Left ventricle myocardium inferior (tissue), 1 donor: Measurements from ENCODE around the gene CHIA. TPM values are rescaled to one million over a fixed set of nuclear protein-coding genes. Genes with fewer than 3 reads are reported as not detected.

Experiments
- DNase-seq: peaks from one replicate; pipeline ENCODE4 v3.0.0-alpha.2; 2020
- H3K27ac ChIP-seq: fragments of 200-600 bp; replicated peaks from 2 replicates; pipeline ENCODE4 v1.8.0; 2021
- H3K27me3 ChIP-seq: fragments of 200-600 bp; 2 replicates; pipeline ENCODE4 v1.8.0; 2021; ENCODE audit warnings: low read depth
- H3K36me3 ChIP-seq: fragments of 200-600 bp; 2 replicates; pipeline ENCODE4 v1.8.0; 2021
- H3K4me1 ChIP-seq: fragments of 200-600 bp; 2 replicates; pipeline ENCODE4 v1.8.0; 2021
- H3K4me3 ChIP-seq: fragments of 200-600 bp; 2 replicates; pipeline ENCODE4 v1.8.0; 2021; ENCODE audit warnings: mild to moderate bottlenecking, moderate library complexity
- H3K9me3 ChIP-seq: fragments of 200-600 bp; replicated peaks from 2 replicates; pipeline ENCODE4 v1.8.0; 2021
- CTCF ChIP-seq: fragments of 200-600 bp; IDR thresholded peaks from 2 replicates; pipeline ENCODE4 v1.8.0; 2021; ENCODE audit warnings: antibody characterized with exemption, mild to moderate bottlenecking, borderline replicate concordance
- intact Hi-C: fragments of 100-400 bp; cut with micrococcal nuclease; formaldehyde crosslinking; loops from one replicate; pipeline ENCODE4 v1.11.0; 2022
- total RNA-seq: library from RNA; stranded (reverse); fragmentation: NEBNext Ultra II Directional; extraction: Animal tissue kit (Norgen Biotek cat#: 25700); gene quantifications from one replicate; pipeline ENCODE4 v1.2.1, GENCODE V29; 2021
- donor health status: DM: no; HTN: yes; CAD: no; lungs with severe emphysema.

Gene CHIA
- total RNA-seq, 1 donor from 2014 or later = not detected

GRCh38 chr1:111283838-111284237 lies 6.8 kb upstream of the CHIA start:
- Histone ChIP-seq H3K9me3 (no peaks in the 10 kb centered on the region), H3K27ac (no peak overlapping the region), H3K4me3 (no peak overlapping the region), H3K27me3 (no peaks in the 10 kb centered on the region), H3K36me3 (no peaks in the 10 kb centered on the region), H3K4me1 (no peaks in the 10 kb centered on the region)
- intact Hi-C loops = no loop called here
- TF ChIP-seq CTCF = no peak
- DNase-seq = no peak

GRCh38 chr1:111285879-111286278 lies 4.8 kb upstream of the CHIA start:
- H3K4me1 ChIP-seq = peaks cover 7% of the 10 kb centered on the region
- H3K36me3 ChIP-seq = no peaks in the 10 kb centered on the region
- no peak overlapping the region for H3K4me3 ChIP-seq
- TF ChIP-seq CTCF = no peak
- H3K27me3 ChIP-seq = no peaks in the 10 kb centered on the region
- no peak for DNase-seq
- H3K9me3 ChIP-seq = no peaks in the 10 kb centered on the region
- H3K27ac ChIP-seq = no peak overlapping the region
- intact Hi-C loops = no loop called here

- intact Hi-C loops = no loop called here
- Histone ChIP-seq H3K4me3 (no peak overlapping the region), H3K9me3 (no peaks in the 10 kb centered on the region), H3K27ac (no peak overlapping the region), H3K36me3 (no peaks in the 10 kb centered on the region), H3K4me1 (peaks cover 7% of the 10 kb centered on the region), H3K27me3 (no peaks in the 10 kb centered on the region)
- no peak for DNase-seq
- no peak for TF ChIP-seq CTCF
These were observed 3.7 kb upstream of the CHIA start for GRCh38 chr1:111286912-111287311.

- H3K4me1 ChIP-seq = peaks cover 7% of the 10 kb centered on the region
- no peaks in the 10 kb centered on the region for H3K9me3 ChIP-seq
- H3K4me3 ChIP-seq = no peak overlapping the region
- no peak for TF ChIP-seq CTCF
- no peaks in the 10 kb centered on the region for H3K27me3 ChIP-seq
- no peak for DNase-seq
- intact Hi-C loops = no loop called here
- H3K36me3 ChIP-seq = no peaks in the 10 kb centered on the region
- H3K27ac ChIP-seq = no peak overlapping the region
These were observed 1.3 kb upstream of the CHIA start for GRCh38 chr1:111289371-111289770.

GRCh38 chr1:111290104-111290503 lies 547 bp upstream of the CHIA start:
- H3K4me1 ChIP-seq = peaks cover 7% of the 10 kb centered on the region
- no peak for TF ChIP-seq CTCF
- H3K36me3 ChIP-seq = no peaks in the 10 kb centered on the region
- DNase-seq = no peak
- H3K27me3 ChIP-seq = peaks cover under 1% of the 10 kb centered on the region
- H3K4me3 ChIP-seq = no peak overlapping the region
- no peaks in the 10 kb centered on the region for H3K9me3 ChIP-seq
- H3K27ac ChIP-seq = no peak overlapping the region
- intact Hi-C loops = no loop called here

- H3K4me1 ChIP-seq = peaks cover 7% of the 10 kb centered on the region
- H3K9me3 ChIP-seq = peaks cover 16% of the 10 kb centered on the region
- intact Hi-C loops = no loop called here
- H3K27me3 ChIP-seq = peaks cover 6% of the 10 kb centered on the region
- DNase-seq = no peak
- no peaks in the 10 kb centered on the region for H3K36me3 ChIP-seq
- no peak overlapping the region for H3K4me3 ChIP-seq
- TF ChIP-seq CTCF = no peak
- no peak overlapping the region for H3K27ac ChIP-seq
These were observed 3.7 kb downstream of the CHIA start for GRCh38 chr1:111294390-111294789.
